SK-MEL-5 (cell line): Measurements from ENCODE around the gene RAB11FIP3. TPM values are rescaled to one million over a fixed set of nuclear protein-coding genes. Genes with fewer than 3 reads are reported as not detected.
"Not testable (repeated sequence)": the region's sequence is repeated elsewhere in the genome, so short reads cannot be mapped to it uniquely, and the experiment has no call there.

ENCODE experiments used
- DNase-seq: peaks from one replicate; pipeline ENCODE4 v3.0.0-alpha.2; 2016; ENCODE audit warnings: low read depth, low spot score
- in situ Hi-C: cut with HindIII; loops from 2 replicates; pipeline ENCODE4 v1.10.0; 2016; ENCODE audit warnings: low sequenced_read_pairs, high pct_unique_total_duplicates, low pct_unique_long_range_greater_than_20kb
- total RNA-seq: library from RNA; depleted of rRNA; stranded (reverse); fragments of >200 nt; shearing (Covaris generic); gene quantifications from 2 replicates; pipeline ENCODE4 v1.2.3, GENCODE V29; 2014

RAB11FIP3 gene
- total RNA-seq, 1 experiment from 2014 or later, result 10.0 TPM

DNA sequence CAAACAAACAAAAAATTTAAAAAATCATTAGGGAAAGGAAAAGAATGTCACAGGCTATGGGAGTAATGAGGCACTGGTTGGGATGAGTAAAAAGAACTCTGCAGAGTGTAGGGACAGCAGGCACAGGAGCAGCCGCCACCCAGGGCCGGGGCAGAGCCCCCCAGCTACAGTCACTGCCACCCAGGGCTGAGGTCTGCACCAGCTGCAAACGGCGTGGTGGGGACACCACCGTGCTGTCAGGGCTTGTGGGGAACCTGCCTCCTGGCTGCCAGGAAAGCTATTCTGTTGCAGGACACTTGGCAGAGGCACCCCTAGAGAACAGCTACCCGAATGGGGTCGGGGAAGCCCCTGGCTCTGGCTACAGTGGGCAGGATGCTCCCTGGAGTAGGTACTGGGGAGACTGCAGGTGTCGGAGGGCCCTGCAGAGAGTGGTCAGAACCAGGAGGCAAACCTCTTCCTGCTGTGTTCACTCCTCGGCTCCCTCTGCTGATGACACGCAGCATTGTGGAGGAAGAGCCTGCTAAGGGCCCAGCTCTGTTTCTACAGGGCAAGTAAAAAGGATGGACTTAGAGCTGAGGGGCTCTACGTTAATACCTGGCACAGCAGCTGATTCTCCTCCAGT, 69.8 kb downstream of the RAB11FIP3 start:
- peak; percentile 71 for DNase-seq
- in situ Hi-C loops, result no loop called here

- in situ Hi-C loops, result no loop called here
- DNase-seq, result no peak
Observed at GRCh38 chr16:496097-496886, 70.8 kb downstream of the RAB11FIP3 start.

- DNase-seq, result no peak
- in situ Hi-C loops, result no loop called here
Observed at GRCh38 chr16:497258-497657, 71.8 kb downstream of the RAB11FIP3 start.

- in situ Hi-C loops, result no loop called here
- no peak for DNase-seq
Observed at GRCh38 chr16:499924-500323, 74.5 kb downstream of the RAB11FIP3 start.

DNA sequence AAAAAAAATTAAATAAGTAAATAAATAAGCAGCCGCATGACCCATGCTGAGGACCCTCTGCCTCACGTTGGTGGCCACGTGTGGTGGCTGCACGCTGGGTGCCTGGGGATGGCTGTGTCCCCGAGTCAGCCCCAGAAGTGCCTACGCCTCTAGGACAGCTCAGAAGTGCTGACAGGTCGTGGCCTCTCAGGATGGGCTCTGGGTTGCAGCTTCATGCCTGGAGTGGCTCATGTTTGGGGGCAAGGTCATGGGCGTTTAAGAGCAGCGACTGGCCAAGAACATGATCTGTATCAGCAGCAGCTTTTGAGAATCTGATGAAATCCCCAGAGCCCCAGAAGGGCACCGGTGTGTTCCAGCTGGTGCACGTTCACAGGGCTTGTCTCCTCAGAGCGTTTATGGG, 75.3 kb downstream of the RAB11FIP3 start:
- in situ Hi-C loops, result no loop called here
- no peak for DNase-seq

DNA sequence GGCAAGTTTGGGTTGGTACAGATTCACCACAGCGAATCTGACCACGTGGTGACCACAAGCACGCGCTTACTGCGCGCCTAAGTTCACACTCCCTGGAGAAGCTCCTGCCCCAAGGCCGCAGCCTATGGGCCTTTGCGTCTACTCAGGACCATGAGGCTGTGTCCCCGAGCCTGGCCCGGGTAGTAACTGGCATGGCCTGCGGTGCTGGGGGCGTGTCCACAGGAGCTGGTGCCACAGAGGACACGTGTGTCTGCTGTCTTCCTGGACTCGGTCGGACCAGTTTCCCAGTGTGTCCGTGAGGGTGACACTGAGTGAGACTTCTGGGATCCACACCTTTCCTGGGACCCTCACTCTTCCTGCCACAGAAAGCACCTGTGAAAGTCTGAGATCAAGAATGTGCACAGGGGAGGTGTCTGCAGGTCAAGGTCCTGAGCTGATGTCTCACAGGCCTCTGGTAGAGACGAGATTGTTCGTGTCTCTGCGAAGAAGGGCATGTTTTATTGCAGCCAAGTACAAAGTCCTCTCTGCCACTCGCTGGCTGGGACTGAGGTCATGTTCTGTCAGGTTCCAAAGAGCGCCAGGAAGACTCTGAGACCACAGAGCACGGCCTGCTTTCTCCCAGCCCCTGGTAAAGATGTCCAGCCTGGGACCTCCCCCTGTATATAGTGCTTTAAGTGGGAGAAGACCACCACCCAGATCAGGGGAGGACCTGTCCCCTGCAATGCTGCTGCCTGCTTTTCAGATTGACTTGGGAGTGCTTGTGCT, 76.9 kb downstream of the RAB11FIP3 start:
- DNase-seq, result no peak
- in situ Hi-C loops, result no loop called here

DNA sequence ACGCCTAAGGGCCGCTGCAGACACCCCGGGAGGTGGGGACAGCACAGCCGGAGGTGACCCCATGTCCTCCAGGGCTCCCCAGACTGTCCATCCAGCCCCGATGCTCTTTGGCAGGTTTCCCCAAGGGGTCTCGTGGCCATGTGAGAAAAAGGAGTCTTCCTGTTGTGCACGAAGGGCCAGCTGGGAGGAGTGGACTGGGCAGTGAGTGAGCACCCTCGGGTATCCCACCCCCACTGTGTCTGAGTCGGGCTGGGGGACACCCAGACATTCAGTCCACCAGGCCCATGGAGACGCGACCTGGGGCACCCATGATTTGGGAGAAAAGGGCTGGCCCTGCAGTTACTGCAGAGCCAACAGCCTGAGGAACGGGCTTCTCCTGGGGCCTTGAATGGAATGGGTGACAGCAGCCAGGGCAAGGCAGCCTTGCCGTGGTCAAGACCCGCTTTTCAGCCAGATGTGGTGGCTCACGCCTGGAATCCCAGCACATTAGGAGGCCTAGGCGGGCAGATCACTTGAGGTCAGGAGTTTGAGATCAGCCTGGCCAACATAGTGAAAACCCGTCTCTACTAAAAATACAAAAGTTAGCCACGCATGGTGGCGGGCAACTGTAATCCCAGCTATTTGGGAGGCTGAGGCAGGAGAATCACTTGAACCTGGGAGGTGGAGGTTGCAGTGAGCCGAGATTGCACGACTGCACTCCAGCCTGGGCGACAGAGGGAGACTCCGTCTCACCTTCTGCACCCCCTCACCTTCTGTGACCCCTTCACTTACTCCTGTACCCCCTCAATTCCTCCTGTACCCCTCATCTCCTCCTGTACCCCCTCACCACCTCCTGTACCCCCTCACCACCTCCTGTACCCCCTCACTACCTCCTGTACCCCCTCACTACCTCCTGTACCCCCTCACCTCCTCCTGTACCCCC, 78.0 kb downstream of the RAB11FIP3 start:
- in situ Hi-C loops, result no loop called here
- no peak for DNase-seq

- in situ Hi-C loops, result no loop called here
Observed at GRCh38 chr16:505479-506245, 80.2 kb downstream of the RAB11FIP3 start.

GRCh38 chr16:506246-506546, 80.7 kb downstream of the RAB11FIP3 start:
- no peak for DNase-seq
- in situ Hi-C loops, result no loop called here

More at GRCh38 chr16:505479-506245, 80.2 kb downstream of the RAB11FIP3 start:
- no peak for DNase-seq

GRCh38 chr16:507527-507926, 82.1 kb downstream of the RAB11FIP3 start:
- in situ Hi-C loops, DNase-seq: not testable (repeated sequence)

GRCh38 chr16:507996-508395, 82.5 kb downstream of the RAB11FIP3 start:
- in situ Hi-C loops, result no loop called here
- DNase-seq, result no peak

DNA sequence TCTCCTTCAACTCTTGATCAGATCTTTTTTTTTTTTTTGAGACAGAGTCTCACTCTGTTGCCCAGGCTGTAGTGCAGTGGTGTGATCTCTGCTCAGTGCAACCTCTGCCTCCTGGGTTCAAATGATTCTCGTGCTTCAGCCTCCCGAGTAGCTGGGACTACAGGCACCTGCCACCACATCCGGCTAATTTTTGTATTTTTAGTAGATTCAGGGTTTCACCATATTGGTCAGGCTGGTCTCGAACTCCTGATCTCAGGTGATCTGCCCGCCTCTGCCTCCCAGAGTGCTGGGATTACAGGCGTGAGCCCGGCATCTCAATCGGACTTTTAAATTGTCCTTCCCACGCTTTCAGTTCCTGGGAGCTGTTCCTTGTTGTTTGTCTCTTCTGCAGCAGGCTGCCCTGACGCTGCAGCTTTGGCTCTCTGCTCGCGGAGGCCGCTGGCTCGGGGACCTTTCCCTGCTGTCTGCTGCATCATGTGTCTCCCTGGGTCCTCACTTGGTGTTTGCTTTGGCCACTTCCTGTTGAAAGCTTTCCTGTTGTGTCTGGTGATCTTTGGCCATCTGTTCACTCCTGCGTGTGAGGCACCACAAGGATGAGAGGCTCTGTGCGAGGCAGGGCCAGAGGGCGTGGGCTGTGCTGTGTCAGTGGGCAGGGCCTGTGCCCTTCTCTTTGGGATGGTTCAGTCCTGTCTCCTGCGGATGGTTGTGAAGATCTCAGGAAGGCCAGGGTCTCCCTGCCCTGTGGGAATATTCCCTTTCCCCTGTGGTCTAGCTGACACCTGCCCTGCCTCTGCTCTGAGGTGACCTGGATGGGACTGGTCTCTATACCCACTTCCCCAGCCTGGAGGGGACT, 83.7 kb downstream of the RAB11FIP3 start:
- peak; percentile 38 for DNase-seq
- in situ Hi-C loops, result no loop called here

- in situ Hi-C loops, result no loop called here
- DNase-seq, result no peak
Observed at GRCh38 chr16:510066-510825, 84.8 kb downstream of the RAB11FIP3 start.

DNA sequence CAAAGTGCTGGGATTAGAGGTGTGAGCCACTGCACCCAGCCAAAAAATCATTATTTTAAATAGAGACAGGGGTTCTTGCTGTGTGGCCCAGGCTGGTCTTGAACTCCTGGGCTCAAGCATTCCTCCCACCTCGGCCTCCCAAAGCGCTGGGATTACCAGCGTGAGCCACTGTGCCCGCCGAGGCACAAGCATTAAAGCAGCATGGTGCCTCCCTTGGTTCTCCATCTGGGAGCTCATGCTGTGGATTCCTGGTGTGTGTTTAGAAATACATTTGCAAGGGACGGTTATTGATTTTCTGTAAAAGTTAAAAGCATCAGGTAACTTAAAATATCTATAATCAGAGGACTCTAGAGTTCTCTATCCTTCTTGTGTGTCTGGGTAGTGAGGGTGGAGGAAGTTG, 87.4 kb downstream of the RAB11FIP3 start:
- in situ Hi-C loops, result no loop called here
- no peak for DNase-seq

DNA sequence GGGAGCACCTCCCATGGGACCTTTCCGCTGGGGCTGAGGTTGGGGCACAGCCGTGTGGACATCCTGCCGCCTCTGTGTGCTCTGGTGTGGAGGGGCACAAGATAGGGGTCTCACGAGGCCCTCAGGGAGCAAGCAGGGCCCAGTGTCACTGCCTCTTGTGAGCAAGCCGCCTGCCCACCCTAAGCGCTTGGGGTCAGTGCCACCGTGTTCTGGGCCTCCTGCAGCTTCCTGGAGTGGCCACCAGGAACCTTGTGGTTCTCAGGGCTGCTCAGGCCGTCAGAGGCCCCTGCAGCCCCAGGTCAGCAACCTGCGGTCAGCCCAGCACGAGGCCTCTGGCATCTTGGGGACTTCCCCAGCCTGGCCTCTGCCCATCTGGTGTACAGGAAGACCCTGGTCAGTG, 88.5 kb downstream of the RAB11FIP3 start:
- DNase-seq, result no peak
- in situ Hi-C loops, result no loop called here
